Measurements from ENCODE around the gene BCL2L2. TPM values are rescaled to one million over a fixed set of nuclear protein-coding genes. Genes with fewer than 3 reads are reported as not detected.

BCL2L2 gene
- total and polyA plus RNA-seq, 10 of the 15 experiments (the other 5 are each of a cell fraction or from before 2014, with no cell fraction given), result 1.4 to 14.7 (median 7.1) TPM

GRCh38 chr14:23285530-23286019, 21.1 kb upstream of the BCL2L2 start (continued):
- TF ChIP-seq E4F1 (IDR thresholded peaks at IDR 0.05; ENCODE audit: borderline replicate concordance, partially characterized antibody) (no peak), SREBF1 (IDR thresholded peaks at IDR 0.05; ENCODE audit: low read length) (no peak), ESRRA (IDR thresholded peaks at IDR 0.05; ENCODE audit: low read length) (0 out of 2 replicates have a peak, but pooled peaks have one; percentile 24), POLR2AphosphoS5 (IDR thresholded peaks at IDR 0.05; ENCODE audit: low read length) (0 out of 2 replicates have a peak, but pooled peaks have one; percentile 10)

- intact Hi-C loops (cut with micrococcal nuclease; ENCODE audit: unreplicated experiment), result loop anchor here (1.0 kb wide), 1 partner anchor 8 kb away; no protein-coding TSS in a partner anchor
- peak within 1 kb of the TSS; percentile 85 for H3K4me2 ChIP-seq (ENCODE audit: control insufficient read depth, insufficient read depth)
- no peaks in the 10 kb centered on the region for H3K27me3 ChIP-seq (replicated peaks in 1 of 2; ENCODE audit: control insufficient read depth in 2 of 2, insufficient read depth in 2 of 2, low read length in 1 of 2)
- H3K4me3 ChIP-seq, result peak within 1 kb of the TSS; percentile 84
- peak; percentile 99 for ATAC-seq
- peak; percentile 97 for FAIRE-seq
- peaks cover 0 to 2% of the 10 kb centered on the region in 2 experiments; a peak in 1 of 4 replicates for H3K36me3 ChIP-seq (ENCODE audit: control insufficient read depth in 2 of 2, insufficient read depth in 2 of 2, low read length in 1 of 2)
- peak within 1 kb of the TSS; percentile 85 for H3K27ac ChIP-seq (ENCODE audit: control insufficient read depth, insufficient read depth)
- H3K9me3 ChIP-seq (replicated peaks; ENCODE audit: control insufficient read depth, insufficient read depth, low read length), result no peaks in the 10 kb centered on the region
- POLR2A ChIA-PET, result interaction anchor here (0.5 to 4.6 kb wide), 11 partner anchors 8 to 281 kb away, joined by 3 to 40 read pairs (median 4); partner anchors contain the start of genes AP1G2, BCL2L2, PABPN1 and PPP1R3E
- RAD21 ChIA-PET (ENCODE audit: unreplicated experiment), result interaction anchor here (0.6 to 3.7 kb wide), 5 partner anchors 15 to 235 kb away, joined by 3 to 26 read pairs (median 4); partner anchors contain the start of genes ACIN1, C14orf119, PABPN1 and PPP1R3E
- H3K4me1 ChIP-seq (ENCODE audit: control insufficient read depth, insufficient read depth, low read length), result peaks cover 6% of the 10 kb centered on the region; the same call in 1 of the 2 replicates
- under 1% methylated on average over 42 of the region's 53 CpGs for WGBS (ENCODE audit: insufficient coverage, insufficient replicate concordance, low lambda C conversion rate, missing lambda C conversion rate)
- no peaks in the 10 kb centered on the region for H4K20me1 ChIP-seq (ENCODE audit: control insufficient read depth, insufficient read depth)
- H2AFZ ChIP-seq (ENCODE audit: control insufficient read depth, low read depth, low read length), result peak within 1 kb of the TSS; percentile 95
- H3K9ac ChIP-seq (ENCODE audit: control insufficient read depth, insufficient read depth, low read length), result peak within 1 kb of the TSS; percentile 68
- CTCF ChIA-PET, result interaction anchor here (0.7 to 3.8 kb wide), 11 partner anchors 10 to 303 kb away, joined by 3 to 36 read pairs (median 7); partner anchors contain the start of genes AJUBA and PABPN1
- SMC1A ChIA-PET (ENCODE audit: uncharacterized antibody, unreplicated experiment), result interaction anchor here (0.9 to 2.4 kb wide), 5 partner anchors 13 to 94 kb away, joined by 4 to 34 read pairs (median 4); partner anchors contain the start of genes PABPN1 and PPP1R3E
- H3K79me2 ChIP-seq (ENCODE audit: control insufficient read depth, insufficient read depth, low read length), result peaks cover 25% of the 10 kb centered on the region
- peak; percentile 95 for DNase-seq (ENCODE audit: low read depth, low spot score)
- in situ Hi-C loops (cut with MboI), result no loop called here
- TSS peak; percentile 97 for BruUV-seq (replicated peaks)
- TF ChIP-seq ZNF687 (IDR thresholded peaks at IDR 0.05), result 0 out of 2 replicates have a peak, but pooled peaks have one; percentile 18
- TF ChIP-seq YY1 (IDR thresholded peaks at IDR 0.05; ENCODE audit: low read depth, low read length), result peak; percentile 8; the same call in 1 of the 2 replicates
- no peak for TF ChIP-seq USF1 (IDR thresholded peaks at IDR 0.05; ENCODE audit: borderline replicate concordance, extremely low read length, insufficient read depth, low read depth, low read length)
- TF ChIP-seq ZNF274 (IDR thresholded peaks at IDR 0.05; ENCODE audit: insufficient read depth, insufficient read length), result no peak
- peak; percentile 62; the same call in 1 of the 2 replicates for TF ChIP-seq PML (IDR thresholded peaks at IDR 0.05; ENCODE audit: low read length)
- TF ChIP-seq FOS (IDR thresholded peaks at IDR 0.05; ENCODE audit: borderline replicate concordance, extremely low read depth, insufficient read length), result peak; percentile 93
- peak; percentile 95 for TF ChIP-seq IKZF2 (IDR thresholded peaks at IDR 0.05)
Observed at GRCh38 chr14:23286020-23286901, 20.4 kb upstream of the BCL2L2 start, which contains the start of gene HOMEZ. HOMEZ (minus strand) TSS chr14:23286132; CDS start chr14:23285952, 180 bp downstream.

All from GM12878 (cell line).